DND-41 (cell line): ENCODE measurements around the gene ZDHHC20.

ENCODE experiments used
- EZH2 ChIP-seq: IDR thresholded peaks from 3 replicates; pipeline ENCODE4 v1.6.1; 2012; ENCODE audit warnings: borderline replicate concordance, low read depth, mild to moderate bottlenecking, moderate library complexity, low read length, inconsistent platforms; ENCODE audit not compliant: severe bottlenecking
- TF ChIP-seq, protein P1 (sequence below): IDR thresholded peaks from 2 replicates; pipeline ENCODE4 v1.5.1; 2012; ENCODE audit warnings: borderline replicate concordance, low read length, moderate library complexity, mild to moderate bottlenecking; ENCODE audit not compliant: poor library complexity, severe bottlenecking; ENCODE audit errors: extremely low read depth

- TF ChIP-seq, protein P1, sequence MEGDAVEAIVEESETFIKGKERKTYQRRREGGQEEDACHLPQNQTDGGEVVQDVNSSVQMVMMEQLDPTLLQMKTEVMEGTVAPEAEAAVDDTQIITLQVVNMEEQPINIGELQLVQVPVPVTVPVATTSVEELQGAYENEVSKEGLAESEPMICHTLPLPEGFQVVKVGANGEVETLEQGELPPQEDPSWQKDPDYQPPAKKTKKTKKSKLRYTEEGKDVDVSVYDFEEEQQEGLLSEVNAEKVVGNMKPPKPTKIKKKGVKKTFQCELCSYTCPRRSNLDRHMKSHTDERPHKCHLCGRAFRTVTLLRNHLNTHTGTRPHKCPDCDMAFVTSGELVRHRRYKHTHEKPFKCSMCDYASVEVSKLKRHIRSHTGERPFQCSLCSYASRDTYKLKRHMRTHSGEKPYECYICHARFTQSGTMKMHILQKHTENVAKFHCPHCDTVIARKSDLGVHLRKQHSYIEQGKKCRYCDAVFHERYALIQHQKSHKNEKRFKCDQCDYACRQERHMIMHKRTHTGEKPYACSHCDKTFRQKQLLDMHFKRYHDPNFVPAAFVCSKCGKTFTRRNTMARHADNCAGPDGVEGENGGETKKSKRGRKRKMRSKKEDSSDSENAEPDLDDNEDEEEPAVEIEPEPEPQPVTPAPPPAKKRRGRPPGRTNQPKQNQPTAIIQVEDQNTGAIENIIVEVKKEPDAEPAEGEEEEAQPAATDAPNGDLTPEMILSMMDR, result no peak
- no peak for TF ChIP-seq EZH2
Measured at GRCh38 chr13:21326155-21327031, 132.7 kb downstream of the ZDHHC20 start.
